Right lung (tissue), 5 donors: ENCODE measurements around the gene SNX9. TPM values are rescaled to one million over a fixed set of nuclear protein-coding genes. Genes with fewer than 3 reads are reported as not detected.
"Not testable (repeated sequence)": the region's sequence is repeated elsewhere in the genome, so short reads cannot be mapped to it uniquely, and the experiment has no call there.

Experiments used
- DNase-seq, 2 donors: peaks; one replicate each; pipeline ENCODE4 v3.0.0-alpha.2; 2013
- polyA plus RNA-seq, 5 donors: library from polyadenylated mRNA; unstranded; fragments of 120-200 nt; gene quantifications; one replicate each; pipeline versions ENCODE4 v1.2.1 to v1.2.3, GENCODE V29; 2013; ENCODE audit warnings: inconsistent platforms in 1 of 5, low replicate concordance in 1 of 5; ENCODE audit not compliant: insufficient read length in 5 of 5, insufficient read depth in 1 of 5

Gene SNX9
- polyA plus RNA-seq, 5 donors, result 36.2 to 46.5 (median 37.8) TPM

GRCh38 chr6:157799561-157799960 is 23.5 kb upstream of the SNX9 start:
- not testable (repeated sequence) for DNase-seq

- DNase-seq, result no peak
These were observed 22.4 kb upstream of the SNX9 start for GRCh38 chr6:157800420-157801237.

GRCh38 chr6:157804448-157805327 is 18.4 kb upstream of the SNX9 start:
- DNase-seq, result no peak

GRCh38 chr6:157806131-157806855 is 16.8 kb upstream of the SNX9 start:
- DNase-seq, result no peak

DNA sequence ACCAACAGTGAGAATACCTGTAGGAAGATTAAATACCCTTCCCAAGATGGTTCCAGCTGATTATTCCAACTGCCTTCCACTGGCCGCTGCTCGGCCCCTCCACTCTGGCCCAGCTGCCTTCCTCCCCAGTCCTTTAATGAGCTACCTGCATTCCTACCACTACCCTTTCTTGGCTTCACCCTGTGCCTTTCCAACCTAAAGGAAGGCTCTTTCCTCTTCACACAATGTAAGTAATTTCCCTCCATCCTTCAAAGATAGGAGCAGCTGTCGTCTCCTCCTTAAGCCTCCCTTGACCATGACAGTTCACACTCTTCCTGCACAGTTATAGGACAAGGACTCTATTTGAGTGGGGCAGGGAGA is 16.2 kb upstream of the SNX9 start:
- no peak for DNase-seq

DNA sequence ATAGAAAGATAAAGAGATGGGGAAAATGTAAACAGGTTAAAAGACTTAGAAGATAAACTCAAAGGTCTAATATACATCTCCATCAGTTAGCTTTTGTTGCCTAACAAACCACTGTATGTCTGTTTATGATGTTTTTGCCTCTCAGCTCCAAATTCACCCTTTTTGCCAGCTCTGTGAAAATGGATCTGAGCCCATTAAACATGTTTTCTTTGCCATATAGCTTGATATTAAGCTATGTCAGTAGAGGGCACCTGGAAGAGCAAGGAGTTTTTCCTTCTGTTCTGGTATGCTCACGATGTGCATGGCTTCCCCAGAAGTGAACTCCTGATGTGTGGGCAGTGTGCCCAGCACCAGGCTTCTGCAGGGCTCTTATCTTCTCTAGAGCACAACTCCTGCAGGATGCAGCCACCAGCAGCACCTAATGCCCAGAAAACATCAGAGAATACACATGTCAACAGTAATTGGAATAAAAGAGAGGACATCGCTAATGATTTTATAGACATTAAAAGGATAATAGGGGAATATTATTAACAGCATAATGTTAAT is 14.6 kb upstream of the SNX9 start:
- DNase-seq, result no peak

- DNase-seq, result no peak
These were observed 13.4 kb upstream of the SNX9 start for GRCh38 chr6:157809613-157810012.

DNA sequence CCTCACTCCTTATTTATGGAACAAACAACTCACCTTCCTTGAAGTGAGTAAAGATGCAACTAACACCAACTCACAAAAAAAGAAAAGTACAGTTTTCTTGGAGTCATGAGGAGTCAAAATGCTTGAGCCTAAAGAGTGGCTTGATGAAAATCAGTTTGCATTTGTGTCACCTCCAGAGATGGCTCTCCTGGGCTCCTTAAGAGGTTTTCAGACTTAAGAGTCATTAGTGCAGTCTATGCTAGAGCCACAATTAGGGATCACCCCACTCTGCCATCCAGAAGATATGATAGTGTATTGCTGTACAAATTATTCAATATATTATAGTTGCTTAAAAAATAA is 11.9 kb upstream of the SNX9 start:
- no peak for DNase-seq

DNA sequence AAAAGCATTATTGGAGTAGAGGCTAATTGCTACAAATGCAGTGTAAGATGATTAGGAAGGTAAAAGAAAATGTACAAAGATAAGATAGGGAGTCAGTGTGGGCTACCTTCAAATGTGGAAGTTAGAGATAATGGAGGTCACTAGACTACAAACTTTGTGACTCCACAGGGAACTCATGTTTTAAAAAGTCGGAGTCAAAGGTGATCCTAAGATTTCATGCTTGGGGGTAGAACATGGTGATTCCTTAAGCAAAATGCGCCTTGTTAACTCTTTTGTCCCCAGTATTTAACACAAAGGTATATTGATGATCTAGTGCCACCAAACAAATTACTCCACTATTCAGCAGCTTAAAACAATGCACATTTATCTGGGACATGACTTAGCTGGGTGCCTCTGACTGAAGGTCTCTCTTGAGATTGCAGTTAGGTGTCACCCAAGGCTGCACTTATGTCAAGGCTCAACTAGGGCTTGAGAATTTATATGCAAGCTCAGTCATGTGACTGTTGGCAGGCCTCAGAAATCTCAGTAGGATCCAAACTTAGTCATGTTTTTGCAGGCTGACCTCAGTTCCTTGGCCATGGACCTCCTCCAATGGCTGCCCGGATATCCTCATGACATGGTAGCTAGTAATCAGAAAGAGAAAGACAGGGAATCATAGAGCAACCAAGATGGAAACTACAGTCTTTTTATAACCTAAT is 11.4 kb upstream of the SNX9 start:
- no peak for DNase-seq

- no peak for DNase-seq
These were observed 10.4 kb upstream of the SNX9 start for GRCh38 chr6:157812425-157813171.

GRCh38 chr6:157813191-157813590 is 9.9 kb upstream of the SNX9 start:
- no peak for DNase-seq

- no peak for DNase-seq
These were observed 9.1 kb upstream of the SNX9 start for GRCh38 chr6:157813750-157814455.

- no peak for DNase-seq
These were observed 8.2 kb upstream of the SNX9 start for GRCh38 chr6:157814883-157815282.

DNA sequence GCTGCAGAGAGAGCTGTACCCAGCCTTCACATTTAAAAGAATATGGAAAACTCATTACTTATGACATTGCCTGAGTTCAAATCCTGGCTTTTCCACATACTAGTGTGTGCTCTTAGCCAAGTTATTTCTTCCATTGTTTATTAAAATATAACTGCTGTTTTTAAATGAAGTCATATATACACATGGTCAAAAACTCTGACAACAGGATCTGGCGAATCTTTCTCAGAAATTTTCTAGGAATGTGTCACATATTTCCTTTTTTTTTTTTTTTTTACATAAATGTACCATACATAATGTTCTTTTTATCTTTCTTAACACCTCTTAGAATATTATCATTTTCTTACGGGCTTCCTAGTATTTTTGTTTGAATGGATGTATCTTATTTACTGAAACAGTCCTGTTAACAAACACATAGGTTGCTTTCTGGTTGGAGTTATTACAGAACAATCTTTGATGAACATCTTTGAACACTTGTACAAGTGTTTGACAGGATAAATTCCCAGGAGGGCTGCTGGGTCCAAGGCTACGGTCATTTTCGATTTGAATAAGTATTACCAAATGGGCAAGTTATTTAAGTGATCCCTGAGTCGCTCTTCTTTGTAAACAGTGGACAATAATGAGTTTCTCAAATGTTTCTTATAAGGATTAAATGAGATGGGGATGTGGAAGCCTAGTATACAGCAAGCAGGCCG is 1.6 kb upstream of the SNX9 start:
- DNase-seq, result no peak

- DNase-seq, result peak; percentile 51 to 63
These were observed 623 bp upstream of the SNX9 start for GRCh38 chr6:157822245-157823000.

DNA sequence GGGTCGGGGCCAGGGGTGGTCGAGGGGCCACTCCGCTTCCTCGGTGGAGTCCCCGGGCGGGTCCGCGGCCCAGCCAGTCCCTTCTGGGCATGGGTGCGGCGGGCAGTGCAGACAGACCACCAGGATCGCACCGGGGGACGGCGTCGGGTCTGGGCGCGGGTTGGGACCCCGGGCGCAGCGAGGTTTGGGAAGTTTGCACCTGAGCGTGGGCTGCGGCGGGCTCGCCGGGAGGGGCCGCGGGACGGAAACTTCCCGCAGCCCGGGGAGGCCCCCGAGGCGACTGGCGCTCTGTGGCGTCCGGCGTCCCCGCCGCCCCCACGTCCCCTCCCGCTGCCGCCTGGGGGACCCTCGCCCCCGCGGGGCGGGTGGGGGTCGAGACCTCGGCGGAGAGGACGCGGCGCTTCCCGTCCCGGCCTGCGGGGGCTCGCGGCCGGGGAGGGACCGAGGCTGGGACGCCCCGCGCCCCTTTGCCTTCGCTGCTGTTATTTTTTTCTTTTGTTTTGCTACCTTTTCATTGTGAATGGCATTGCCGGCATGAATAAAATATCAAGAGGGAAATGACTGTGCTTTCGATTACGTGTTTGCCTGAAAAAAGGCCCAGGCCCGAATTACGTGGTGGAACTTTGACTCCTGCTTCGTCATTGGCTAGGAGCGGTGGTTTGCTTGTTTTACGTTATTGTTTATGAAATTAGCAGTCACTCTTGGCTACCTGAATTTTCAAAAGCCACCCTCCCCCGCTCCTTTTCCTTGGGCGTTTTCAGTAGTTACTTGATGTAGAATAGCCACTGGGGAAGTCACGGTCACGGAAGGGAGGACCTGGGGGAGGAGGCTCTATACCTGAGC is 703 bp downstream of the SNX9 start:
- DNase-seq, result peak; percentile 56 to 59

DNA sequence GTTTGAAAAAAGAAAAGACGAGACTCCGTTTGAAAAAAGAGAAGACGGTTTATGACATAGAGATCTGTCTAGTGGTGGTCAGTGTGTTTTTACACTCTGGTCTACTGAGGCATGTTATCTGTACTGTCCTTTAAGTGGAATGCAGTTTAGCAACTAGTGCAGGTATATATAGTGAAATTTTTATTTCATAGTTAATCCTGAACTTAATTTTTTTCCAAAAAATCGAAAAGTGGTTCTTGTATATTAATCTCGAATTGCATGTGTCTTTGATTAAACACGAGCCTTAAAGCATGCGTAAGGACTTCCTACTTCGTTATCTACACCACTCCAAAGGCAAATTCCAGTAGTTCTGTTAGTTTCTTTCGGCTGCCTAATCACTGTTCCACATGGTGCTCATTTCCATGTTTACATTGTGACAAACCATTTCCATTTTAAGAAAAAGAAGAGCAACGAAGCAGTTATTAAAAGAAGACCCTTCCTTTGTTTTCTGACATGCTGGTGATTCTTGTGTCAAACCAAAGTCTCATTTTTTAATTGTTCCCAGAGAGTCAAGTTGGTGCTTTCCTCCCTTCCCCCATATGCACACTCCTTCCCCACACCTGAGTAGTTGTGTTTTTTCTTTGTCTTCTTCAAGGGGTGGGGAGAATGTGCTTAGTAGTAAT is 2.3 kb downstream of the SNX9 start:
- DNase-seq, result no peak
